ENCODE measurements around the gene CHIC2. TPM values are rescaled to one million over a fixed set of nuclear protein-coding genes. Genes with fewer than 3 reads are reported as not detected.
A peak's percentile ranks its signal among the peaks of the same experiment; 100 is the strongest.
"Not testable (repeated sequence)": the region's sequence is repeated elsewhere in the genome, so short reads cannot be mapped to it uniquely, and the experiment has no call there.

CHIC2 gene
- total RNA-seq, result 22.8 TPM

DNA sequence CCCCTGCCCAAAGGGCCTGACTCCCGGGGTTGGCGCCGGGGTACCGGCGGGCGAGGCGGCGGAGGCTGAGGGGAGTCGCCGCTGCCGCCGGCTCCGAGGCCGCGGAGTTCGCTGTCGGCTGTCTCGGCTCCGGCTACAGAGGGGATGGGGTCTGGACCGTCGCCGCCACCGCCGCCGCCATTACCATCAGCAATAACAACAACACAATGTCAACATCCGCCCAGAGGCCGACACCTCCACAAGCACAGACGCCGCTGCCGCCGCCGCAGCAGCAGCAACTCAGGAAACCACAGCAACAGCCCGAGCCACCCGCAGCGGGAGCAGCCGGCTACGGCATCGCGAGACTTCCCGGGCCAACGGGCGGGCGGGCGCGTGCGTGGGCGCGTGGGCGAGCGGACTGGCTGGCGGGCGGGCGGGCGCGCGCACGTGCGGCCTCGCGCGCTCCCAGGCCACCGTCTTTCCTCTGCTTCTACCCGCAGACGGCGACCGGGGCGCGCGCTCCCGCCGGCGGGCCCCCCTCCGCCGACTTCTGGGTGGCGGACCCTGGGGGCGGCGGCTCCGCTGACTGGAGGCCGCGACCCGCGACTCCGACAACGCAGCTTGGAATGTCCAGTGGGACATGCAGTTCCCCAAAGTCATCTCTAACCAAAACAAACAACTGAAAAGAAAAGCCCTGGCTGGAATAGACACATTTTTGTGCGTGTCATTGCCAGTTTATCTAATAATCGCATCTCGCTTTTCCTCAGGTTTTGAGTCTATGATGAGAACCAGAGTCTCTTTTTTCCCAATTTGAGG, at the start of gene CHIC2:
Gene CHIC2, minus strand, starts transcription at position 289 of the 795 bp plus-strand sequence. CDS start 305 bp downstream, outside the sequence.
- DNase-seq (ENCODE audit: low spot score), result peak; percentile 95

DNA sequence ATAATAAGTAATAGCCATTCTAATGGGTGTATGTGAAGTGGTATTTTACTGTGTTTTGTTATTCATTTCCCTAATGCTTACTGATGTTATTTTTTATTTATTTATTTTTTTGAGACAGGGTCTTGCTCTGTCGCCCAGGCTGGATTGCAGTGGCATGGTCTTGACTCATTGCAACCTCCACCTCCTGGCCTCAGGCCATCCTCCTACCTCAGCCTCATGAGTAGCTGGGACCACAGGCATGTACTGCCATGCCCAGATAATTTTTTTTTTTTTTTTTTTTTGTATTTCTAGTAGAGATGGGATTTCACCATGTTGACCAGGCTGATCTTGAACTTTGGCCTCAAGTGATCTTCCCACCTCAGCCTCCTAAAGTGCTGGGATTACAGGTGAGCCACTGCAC, 48.8 kb upstream of the CHIC2 start:
- DNase-seq (ENCODE audit: low spot score), result not testable (repeated sequence)

GRCh38 chr4:54110019-54110416, 45.6 kb upstream of the CHIC2 start:
- DNase-seq (ENCODE audit: low spot score), result no peak

- no peak for DNase-seq (ENCODE audit: low spot score)
These were observed 45.0 kb upstream of the CHIC2 start for GRCh38 chr4:54109241-54110018.

DNA sequence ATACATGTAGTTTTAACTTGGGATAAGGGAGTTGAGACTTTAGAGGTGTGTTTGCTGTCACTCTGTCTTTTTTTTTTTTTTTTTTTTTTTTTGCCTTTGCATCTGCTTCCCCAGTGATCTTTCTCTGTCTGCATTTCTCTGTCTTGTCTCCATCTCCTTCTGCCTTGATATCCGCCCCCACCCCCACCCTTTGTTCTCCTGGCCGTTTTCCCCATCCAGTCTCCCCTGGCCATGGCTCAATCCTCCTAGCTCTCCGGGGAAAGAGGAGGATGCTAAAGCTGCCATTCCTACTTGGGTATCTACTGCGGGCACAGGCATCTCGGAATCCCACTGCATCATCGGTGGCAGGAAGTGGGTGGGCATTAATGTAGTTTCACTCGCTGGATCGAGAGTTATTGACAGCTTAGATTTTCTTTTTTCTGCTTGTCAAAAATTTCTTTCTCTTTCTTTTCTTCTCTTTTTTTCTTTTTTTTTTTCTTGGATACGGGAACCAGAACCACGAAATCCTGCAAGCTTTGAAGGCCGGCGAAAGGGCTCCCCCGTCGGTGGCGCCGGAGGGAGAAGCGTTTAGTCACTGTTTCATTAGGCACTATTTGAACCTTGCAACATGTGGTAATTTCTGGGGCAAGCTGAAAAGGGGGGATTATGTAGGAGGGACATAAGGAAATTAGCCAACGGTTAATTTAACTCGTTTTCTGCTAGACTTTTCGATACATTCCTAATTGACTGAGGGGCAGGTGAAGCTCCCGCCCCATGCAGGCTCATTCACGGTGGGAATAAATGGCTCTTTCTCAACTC, 43.7 kb upstream of the CHIC2 start:
- no peak for DNase-seq (ENCODE audit: low spot score)

GRCh38 chr4:54104907-54105306, 40.5 kb upstream of the CHIC2 start:
- DNase-seq (ENCODE audit: low spot score), result no peak

GRCh38 chr4:54103190-54103574, 38.8 kb upstream of the CHIC2 start:
- DNase-seq (ENCODE audit: low spot score), result no peak

- DNase-seq (ENCODE audit: low spot score), result no peak
These were observed 38.2 kb upstream of the CHIC2 start for GRCh38 chr4:54102531-54103106.

GRCh38 chr4:54101190-54102041, 37.0 kb upstream of the CHIC2 start:
- no peak for DNase-seq (ENCODE audit: low spot score)

DNA sequence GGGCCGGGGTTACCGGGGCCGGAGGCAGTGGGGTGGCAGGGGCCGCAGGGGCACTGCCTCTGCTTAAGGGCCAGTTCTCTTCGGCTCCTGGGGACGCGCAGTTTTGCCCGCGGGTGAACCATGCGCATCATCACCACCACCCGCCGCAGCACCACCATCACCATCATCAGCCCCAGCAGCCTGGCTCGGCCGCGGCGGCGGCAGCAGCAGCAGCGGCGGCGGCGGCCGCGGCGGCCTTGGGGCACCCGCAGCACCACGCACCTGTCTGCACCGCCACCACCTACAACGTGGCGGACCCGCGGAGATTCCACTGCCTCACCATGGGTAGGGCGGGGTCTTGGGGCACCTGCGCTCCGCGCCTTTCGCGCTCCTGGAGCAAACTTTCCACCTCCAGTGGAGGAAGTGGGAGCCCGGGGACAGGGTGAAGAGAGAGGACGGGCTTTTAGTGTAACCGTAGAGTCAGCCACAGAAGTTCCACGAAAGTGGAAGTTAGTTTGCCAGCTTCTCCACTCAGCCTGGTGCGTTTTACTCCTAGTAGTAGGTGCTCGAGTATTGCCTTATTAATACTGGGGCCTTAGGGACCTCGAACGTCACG, 36.3 kb upstream of the CHIC2 start:
- DNase-seq (ENCODE audit: low spot score), result no peak

- DNase-seq (ENCODE audit: low spot score), result no peak
These were observed 35.6 kb upstream of the CHIC2 start, which contains the start of gene GSX2 for GRCh38 chr4:54099748-54100574. GSX2 (plus strand) TSS chr4:54100163; CDS start chr4:54100345, 182 bp downstream.

DNA sequence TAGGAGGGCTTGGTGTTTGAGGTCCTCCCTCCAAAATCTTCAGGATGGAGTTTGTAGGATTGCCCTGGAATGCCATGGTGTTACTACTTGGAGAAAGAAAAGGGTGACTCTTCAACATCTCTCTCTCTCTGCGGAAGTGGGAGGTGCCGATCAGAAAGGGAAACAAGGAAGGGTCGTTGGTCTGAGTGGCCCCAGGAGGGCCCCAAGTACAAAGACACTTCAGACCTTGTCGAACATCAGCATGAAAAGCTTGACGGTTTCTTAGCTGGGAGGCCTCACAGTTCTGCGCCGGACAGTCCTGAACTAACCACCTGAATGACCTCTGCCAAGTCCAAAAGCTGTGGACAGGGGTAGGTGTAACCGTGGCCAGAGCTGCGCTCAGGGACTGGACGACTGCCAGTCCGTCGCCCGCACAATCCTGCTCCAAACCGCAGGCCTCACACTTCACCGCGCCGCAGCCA, 34.9 kb upstream of the CHIC2 start:
- DNase-seq (ENCODE audit: low spot score), result no peak

- no peak for DNase-seq (ENCODE audit: low spot score)
These were observed 34.0 kb upstream of the CHIC2 start for GRCh38 chr4:54098375-54098774.

DNA sequence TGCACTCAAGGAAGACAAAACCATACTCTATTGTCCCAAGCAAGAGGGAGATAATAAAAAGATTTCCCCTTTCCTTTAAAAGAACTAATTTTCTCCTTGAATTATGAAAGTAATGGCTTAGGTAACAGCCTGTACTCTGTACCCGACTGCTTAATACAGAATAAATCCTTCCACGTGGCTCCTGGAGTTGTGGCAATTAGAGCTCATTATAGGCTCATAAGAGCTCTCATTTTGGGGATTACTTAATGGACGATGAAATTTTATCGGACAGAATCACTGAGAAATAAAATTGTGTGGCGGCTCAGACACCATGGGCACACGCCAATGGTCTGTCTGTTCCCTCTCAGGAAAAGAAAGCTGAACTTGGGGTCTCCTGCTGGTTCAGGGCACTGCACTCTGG, 32.7 kb upstream of the CHIC2 start:
- DNase-seq (ENCODE audit: low spot score), result no peak

DNA sequence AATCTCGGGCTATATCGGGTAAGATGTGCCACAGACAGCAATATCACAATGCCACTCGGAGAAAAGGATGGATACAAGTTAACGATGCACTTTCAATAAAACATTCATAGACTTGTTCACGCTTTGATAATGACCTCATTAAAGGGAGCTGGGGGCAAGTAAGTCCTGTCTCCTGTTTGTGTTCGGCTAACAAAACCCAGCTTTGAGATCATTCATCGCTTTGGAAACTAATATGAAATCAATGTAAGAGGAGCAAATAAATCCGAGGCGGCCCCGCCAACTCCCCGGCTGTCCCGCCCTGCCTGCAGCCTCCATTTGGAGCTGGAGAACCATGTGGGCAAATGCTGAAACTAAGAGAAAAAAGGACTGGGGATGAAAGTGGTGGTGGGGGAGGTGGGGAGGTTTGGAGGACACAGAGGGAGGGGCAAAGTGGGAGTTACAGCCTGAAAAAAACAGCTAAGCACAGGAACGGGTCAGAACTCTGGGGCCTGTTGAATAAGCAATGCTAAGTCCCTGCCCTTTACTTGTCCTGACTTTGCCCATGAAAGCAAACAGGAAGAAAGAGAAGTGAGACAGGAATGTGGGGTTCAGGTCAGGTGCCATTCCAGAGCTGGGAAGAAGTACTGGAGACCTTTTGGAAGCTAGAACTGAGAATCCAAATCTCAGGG, 32.0 kb upstream of the CHIC2 start:
- DNase-seq (ENCODE audit: low spot score), result no peak

DNA sequence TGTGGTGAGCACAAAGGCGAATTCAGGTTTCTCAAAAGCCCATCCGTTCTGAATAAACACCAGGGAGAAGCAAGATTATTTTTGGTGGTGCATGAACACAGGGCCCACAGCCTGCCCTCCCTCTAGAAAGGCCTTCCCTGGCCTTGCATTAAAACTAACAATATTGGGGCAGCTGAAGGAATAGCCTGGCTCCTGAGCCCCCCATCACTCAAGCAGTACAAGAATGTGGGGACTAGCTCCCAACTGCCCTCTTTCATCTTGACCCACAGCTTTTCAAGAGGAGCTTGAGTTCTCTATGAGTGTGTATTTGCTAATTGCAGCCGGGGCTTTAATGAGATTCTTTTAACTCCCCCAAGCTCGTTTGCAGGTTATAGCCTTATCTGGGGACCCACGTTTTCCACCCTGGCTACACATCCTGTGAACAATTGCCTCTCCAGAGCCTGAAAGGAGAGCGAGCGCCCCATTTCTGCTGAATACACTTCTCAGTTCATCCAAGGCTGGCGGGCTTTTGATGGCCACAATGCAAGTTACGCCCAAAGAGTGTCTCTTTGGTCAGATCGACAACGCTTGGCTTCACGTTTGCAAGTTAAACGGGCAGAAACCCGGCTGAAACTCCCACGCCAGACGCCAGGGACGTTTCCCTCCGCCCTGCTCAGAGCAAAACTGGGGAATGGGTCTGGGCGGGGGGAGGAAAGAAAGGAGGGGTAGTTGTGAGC, 30.9 kb upstream of the CHIC2 start:
- DNase-seq (ENCODE audit: low spot score), result no peak

DNA sequence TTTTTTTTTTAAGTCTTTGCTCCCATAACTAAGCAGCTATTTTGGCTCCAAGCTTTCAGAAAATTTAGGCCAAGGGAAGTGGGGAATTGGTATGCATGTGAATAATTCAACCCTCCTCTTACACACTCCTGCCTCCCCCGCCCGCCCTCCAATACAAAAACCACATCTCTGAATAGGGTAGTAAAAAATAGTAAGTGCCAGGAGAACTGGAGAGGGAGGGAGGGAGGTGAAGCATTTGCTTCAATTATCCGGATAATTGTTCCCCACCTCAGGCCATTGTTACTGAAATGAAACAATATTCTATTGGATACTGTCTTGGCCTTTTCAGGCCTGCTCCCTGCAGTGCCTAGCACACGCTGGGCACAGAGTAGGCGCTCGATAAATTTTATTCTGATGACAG, 30.0 kb upstream of the CHIC2 start:
- DNase-seq (ENCODE audit: low spot score), result no peak

Data from ureter (tissue), 1 donor.